COLO668 (cell line): ENCODE measurements around the gene C1QA.

Source experiments
- DNase-seq: peaks from one replicate; lab custom pipeline; 2025; ENCODE audit not compliant: unreplicated experiment; lab: John Stamatoyannopoulos, UW

Gene C1QA

GRCh38 chr1:22612671-22613571 is 23.5 kb upstream of the C1QA start:
- peak; percentile 66 for DNase-seq

- DNase-seq = no peak
These were observed 22.9 kb upstream of the C1QA start for GRCh38 chr1:22613572-22613918.

- no peak for DNase-seq
These were observed 22.5 kb upstream of the C1QA start for GRCh38 chr1:22613951-22614350.

GRCh38 chr1:22615886-22616285 is 20.5 kb upstream of the C1QA start:
- DNase-seq = no peak

GRCh38 chr1:22616571-22616970 is 19.9 kb upstream of the C1QA start:
- DNase-seq = no peak

- DNase-seq = no peak
These were observed 18.4 kb upstream of the C1QA start for GRCh38 chr1:22618056-22618455.

- no peak for DNase-seq
These were observed 17.2 kb upstream of the C1QA start for GRCh38 chr1:22619252-22619651.

GRCh38 chr1:22619798-22620197 is 16.6 kb upstream of the C1QA start:
- DNase-seq = no peak

GRCh38 chr1:22621761-22622160 is 14.7 kb upstream of the C1QA start:
- no peak for DNase-seq

GRCh38 chr1:22625262-22625925 is 11.0 kb upstream of the C1QA start:
- DNase-seq = no peak

GRCh38 chr1:22626237-22627157 is 9.9 kb upstream of the C1QA start:
- DNase-seq = no peak

GRCh38 chr1:22627331-22627730 is 9.1 kb upstream of the C1QA start:
- DNase-seq = peak; percentile 84

- DNase-seq = no peak
These were observed 7.6 kb upstream of the C1QA start for GRCh38 chr1:22628698-22629444.

- no peak for DNase-seq
These were observed 6.5 kb upstream of the C1QA start for GRCh38 chr1:22629886-22630285.

- no peak for DNase-seq
These were observed 2.5 kb upstream of the C1QA start for GRCh38 chr1:22633697-22634463.

- peak; percentile 47 for DNase-seq
These were observed 992 bp upstream of the C1QA start for GRCh38 chr1:22635436-22635835.

GRCh38 chr1:22636927-22637326 is 499 bp downstream of the C1QA start:
- peak; percentile 76 for DNase-seq

GRCh38 chr1:22637907-22638445 is 1.5 kb downstream of the C1QA start:
- DNase-seq = no peak

GRCh38 chr1:22638476-22639234 is 2.2 kb downstream of the C1QA start:
- no peak for DNase-seq
